ENCODE data around the gene PRR29.

Gene PRR29

DNA sequence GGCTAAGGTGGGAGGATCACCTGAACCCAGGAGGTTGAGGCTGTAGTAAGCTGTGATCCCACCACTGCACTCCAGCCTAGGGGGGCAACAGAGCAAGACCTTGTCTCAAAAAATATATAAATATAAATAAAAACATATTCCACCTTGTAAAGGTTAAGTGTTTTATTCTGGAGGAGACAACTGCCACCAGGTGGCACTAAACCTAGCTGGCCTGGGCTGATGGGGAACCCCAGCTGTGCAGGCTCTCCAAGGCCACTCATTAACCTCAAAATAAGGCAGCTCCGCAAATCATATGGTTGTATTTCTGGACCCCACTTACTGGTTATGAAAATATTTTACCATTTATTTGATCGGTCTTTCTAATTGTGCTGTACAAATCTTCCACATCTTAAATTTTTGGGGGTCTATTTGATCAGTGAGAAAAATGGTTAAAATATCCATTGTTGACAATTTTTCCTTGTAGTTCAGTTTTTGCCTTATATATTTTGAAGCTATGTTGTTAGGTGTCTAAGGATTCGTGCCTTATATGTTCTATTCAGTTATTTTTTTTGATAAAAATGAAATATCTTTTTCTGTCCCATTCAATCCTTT is 30.8 kb downstream of the PRR29 start:
- H3K9me3 ChIP-seq (ENCODE audit: insufficient read depth, low read length), result no peaks in the 10 kb centered on the region
- no peak overlapping the region for H3K27ac ChIP-seq (ENCODE audit: low read depth, low read length)
- no peaks in the 10 kb centered on the region for H3K79me2 ChIP-seq (ENCODE audit: insufficient read depth, low read length)
- H2AFZ ChIP-seq (ENCODE audit: low read depth, low read length, severe bottlenecking), result no peak overlapping the region
- H3K4me2 ChIP-seq (ENCODE audit: low read depth, low read length, poor library complexity, severe bottlenecking), result no peak overlapping the region
- no peak overlapping the region for H3K4me3 ChIP-seq (ENCODE audit: insufficient read depth, low read length, poor library complexity, severe bottlenecking)
- H3K27me3 ChIP-seq (ENCODE audit: low read length), result no peaks in the 10 kb centered on the region
- H3F3A ChIP-seq (ENCODE audit: insufficient read depth), result peaks cover 15% of the 10 kb centered on the region
- no peaks in the 10 kb centered on the region for H3K36me3 ChIP-seq (ENCODE audit: low read length)
- no peaks in the 10 kb centered on the region for H4K20me1 ChIP-seq (ENCODE audit: low read depth, low read length)
- no peaks in the 10 kb centered on the region for H3K9me2 ChIP-seq (replicated peaks; ENCODE audit: insufficient read depth, low read length)
- TF ChIP-seq, protein P1, sequence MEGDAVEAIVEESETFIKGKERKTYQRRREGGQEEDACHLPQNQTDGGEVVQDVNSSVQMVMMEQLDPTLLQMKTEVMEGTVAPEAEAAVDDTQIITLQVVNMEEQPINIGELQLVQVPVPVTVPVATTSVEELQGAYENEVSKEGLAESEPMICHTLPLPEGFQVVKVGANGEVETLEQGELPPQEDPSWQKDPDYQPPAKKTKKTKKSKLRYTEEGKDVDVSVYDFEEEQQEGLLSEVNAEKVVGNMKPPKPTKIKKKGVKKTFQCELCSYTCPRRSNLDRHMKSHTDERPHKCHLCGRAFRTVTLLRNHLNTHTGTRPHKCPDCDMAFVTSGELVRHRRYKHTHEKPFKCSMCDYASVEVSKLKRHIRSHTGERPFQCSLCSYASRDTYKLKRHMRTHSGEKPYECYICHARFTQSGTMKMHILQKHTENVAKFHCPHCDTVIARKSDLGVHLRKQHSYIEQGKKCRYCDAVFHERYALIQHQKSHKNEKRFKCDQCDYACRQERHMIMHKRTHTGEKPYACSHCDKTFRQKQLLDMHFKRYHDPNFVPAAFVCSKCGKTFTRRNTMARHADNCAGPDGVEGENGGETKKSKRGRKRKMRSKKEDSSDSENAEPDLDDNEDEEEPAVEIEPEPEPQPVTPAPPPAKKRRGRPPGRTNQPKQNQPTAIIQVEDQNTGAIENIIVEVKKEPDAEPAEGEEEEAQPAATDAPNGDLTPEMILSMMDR (IDR thresholded peaks at IDR 0.05; ENCODE audit: insufficient read depth, low read length, poor library complexity, severe bottlenecking), result peak; percentile 59
- no peak for TF ChIP-seq EZH2phosphoT487 (conservative IDR thresholded peaks at IDR 0.05; ENCODE audit: low read length)
- no peak overlapping the region for H3K9ac ChIP-seq (ENCODE audit: low read length)

DNA sequence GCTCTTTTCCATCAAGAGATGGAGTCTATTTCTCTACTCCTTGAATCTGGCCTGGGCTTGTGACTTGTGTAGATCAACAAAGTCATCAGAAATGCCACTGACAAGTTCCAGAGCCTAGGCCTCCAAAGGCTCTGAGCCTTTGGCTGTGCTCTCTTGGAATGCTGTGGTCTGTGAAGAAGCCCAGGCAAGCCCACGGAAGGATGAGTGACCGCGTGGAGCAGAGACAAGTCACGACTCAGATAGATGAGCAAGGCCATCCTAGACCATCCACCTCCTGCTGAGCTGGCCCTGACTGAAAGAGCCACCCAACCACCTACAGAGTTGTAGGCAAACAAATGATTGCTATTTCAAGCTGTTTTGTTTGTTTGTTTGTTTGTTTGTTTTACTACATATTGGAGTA is 33.9 kb downstream of the PRR29 start:
- no peaks in the 10 kb centered on the region for H3K36me3 ChIP-seq (ENCODE audit: low read length)
- no peaks in the 10 kb centered on the region for H4K20me1 ChIP-seq (ENCODE audit: low read depth, low read length)
- no peak overlapping the region for H3K4me2 ChIP-seq (ENCODE audit: low read depth, low read length, poor library complexity, severe bottlenecking)
- H2AFZ ChIP-seq (ENCODE audit: low read depth, low read length, severe bottlenecking), result no peak overlapping the region
- no peaks in the 10 kb centered on the region for H3K9me3 ChIP-seq (ENCODE audit: insufficient read depth, low read length)
- no peaks in the 10 kb centered on the region for H3K27me3 ChIP-seq (ENCODE audit: low read length)
- H3K27ac ChIP-seq (ENCODE audit: low read depth, low read length), result no peak overlapping the region
- no peaks in the 10 kb centered on the region for H3K79me2 ChIP-seq (ENCODE audit: insufficient read depth, low read length)
- H3F3A ChIP-seq (ENCODE audit: insufficient read depth), result no peaks in the 10 kb centered on the region; the same call in 1 of the 2 replicates
- H3K9me2 ChIP-seq (replicated peaks; ENCODE audit: insufficient read depth, low read length), result no peaks in the 10 kb centered on the region
- TF ChIP-seq, protein P1 (IDR thresholded peaks at IDR 0.05; ENCODE audit: insufficient read depth, low read length, poor library complexity, severe bottlenecking), result no peak
- no peak for TF ChIP-seq EZH2phosphoT487 (conservative IDR thresholded peaks at IDR 0.05; ENCODE audit: low read length)
- H3K9ac ChIP-seq (ENCODE audit: low read length), result no peak overlapping the region
- H3K4me3 ChIP-seq (ENCODE audit: insufficient read depth, low read length, poor library complexity, severe bottlenecking), result no peak overlapping the region

DNA sequence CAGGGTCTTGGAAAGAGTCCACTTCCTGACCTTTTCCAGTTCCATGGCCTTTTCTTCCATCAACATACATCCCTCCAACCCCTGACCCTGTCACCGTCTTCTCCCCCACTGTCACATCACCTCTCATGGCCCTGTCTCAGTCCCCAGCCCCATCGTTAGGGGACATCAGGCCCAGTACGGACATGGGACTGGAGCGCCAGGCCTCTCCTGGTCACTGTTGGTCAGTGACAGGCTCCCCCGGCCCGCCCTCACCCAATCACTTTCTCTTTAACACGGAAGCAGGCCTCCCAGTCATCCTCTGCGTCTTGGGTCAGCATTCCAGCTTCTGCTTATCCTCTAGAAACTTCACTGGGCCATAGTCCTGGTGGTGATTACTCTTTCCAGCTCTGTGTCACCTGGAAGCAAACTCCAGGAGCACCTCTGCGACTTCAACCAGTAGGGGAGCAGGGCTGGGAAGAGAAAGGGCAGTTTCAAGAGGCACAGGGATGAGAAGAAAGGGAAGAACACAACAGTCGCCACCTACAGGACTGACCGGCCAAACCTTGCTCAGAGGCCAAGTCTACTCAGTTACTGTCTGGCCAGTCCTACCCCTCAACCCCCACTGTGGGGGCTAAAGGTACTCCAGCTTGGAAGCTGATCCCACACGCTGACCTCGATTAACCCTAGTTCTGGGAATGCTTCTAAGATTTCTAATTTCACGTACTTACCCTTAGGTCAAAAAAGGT is 38.2 kb downstream of the PRR29 start:
- no peak overlapping the region for H2AFZ ChIP-seq (ENCODE audit: low read depth, low read length, severe bottlenecking)

More for the DNA sequence above, 38.2 kb downstream of the PRR29 start:
- Histone ChIP-seq H3K9me3 (ENCODE audit: insufficient read depth, low read length) (no peaks in the 10 kb centered on the region), H3K27ac (ENCODE audit: low read depth, low read length) (no peak overlapping the region), H4K20me1 (ENCODE audit: low read depth, low read length) (no peaks in the 10 kb centered on the region), H3K27me3 (ENCODE audit: low read length) (no peaks in the 10 kb centered on the region), H3K9me2 (replicated peaks; ENCODE audit: insufficient read depth, low read length) (no peaks in the 10 kb centered on the region), H3K36me3 (ENCODE audit: low read length) (no peaks in the 10 kb centered on the region), H3K4me2 (ENCODE audit: low read depth, low read length, poor library complexity, severe bottlenecking) (no peak overlapping the region), H3K4me3 (ENCODE audit: insufficient read depth, low read length, poor library complexity, severe bottlenecking) (no peak overlapping the region), H3F3A (ENCODE audit: insufficient read depth) (no peaks in the 10 kb centered on the region), H3K9ac (ENCODE audit: low read length) (no peak overlapping the region), H3K79me2 (ENCODE audit: insufficient read depth, low read length) (no peaks in the 10 kb centered on the region)
- TF ChIP-seq, protein P1 (IDR thresholded peaks at IDR 0.05; ENCODE audit: insufficient read depth, low read length, poor library complexity, severe bottlenecking), result peak; percentile 14
- TF ChIP-seq EZH2phosphoT487 (conservative IDR thresholded peaks at IDR 0.05; ENCODE audit: low read length), result no peak

Data from SU-DHL-6 (cell line).